C4-2B (cell line): ENCODE data around the gene TTI1.
"Not testable (repeated sequence)": the region's sequence is repeated elsewhere in the genome, so short reads cannot be mapped to it uniquely, and the experiment has no call there.

Experiments used
- H3K27ac ChIP-seq: fragments of 450-650 bp; 2 replicates; pipeline ENCODE4 v1.5.1; 2017
- ZFX ChIP-seq: fragments of 450-650 bp; IDR thresholded peaks from 2 replicates; pipeline ENCODE4 v1.6.1; 2017
- TF ChIP-seq, protein P1 (sequence below): fragments of 450-650 bp; conservative IDR thresholded peaks from 2 replicates; pipeline ENCODE4 v1.5.1; 2017; ENCODE audit warnings: mild to moderate bottlenecking

Gene TTI1

DNA sequence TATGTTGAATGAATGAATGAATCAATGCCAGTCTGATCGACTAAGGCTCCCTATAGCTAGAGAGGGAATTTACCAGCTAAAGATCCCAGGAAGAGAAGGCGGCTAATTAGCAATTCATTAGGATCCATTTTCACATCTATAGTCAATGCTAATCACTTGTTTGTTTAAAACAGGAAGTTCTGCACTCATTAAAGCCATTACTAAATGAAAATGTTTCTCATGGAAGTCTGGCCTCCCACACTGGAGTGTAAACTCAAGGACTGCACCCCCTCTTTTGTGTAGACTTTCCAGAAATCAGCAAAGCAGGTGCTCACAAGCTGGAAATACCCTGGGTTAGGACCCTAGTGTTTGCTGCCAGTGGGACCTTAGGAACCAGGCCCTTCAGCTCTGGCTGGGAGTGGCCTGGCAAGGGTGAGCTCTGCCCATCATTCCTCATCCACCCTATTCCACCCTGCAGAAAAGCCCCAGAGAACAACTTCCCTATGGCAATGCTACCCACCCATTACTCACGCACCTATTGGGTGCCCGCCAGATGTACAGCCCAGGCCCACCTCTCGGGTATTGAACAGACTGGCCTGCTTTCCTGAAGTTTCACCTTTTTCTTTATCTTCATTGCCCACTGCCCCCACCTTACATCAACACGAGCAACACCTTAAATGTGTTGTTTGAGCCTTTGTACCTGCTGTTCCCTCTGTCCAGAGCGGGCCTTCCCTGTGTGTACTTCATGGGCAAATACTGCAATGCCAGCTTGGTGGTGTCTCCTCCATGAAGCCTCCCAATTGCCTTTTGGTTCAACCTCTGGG is 60.8 kb downstream of the TTI1 start:
- TF ChIP-seq, protein P1, sequence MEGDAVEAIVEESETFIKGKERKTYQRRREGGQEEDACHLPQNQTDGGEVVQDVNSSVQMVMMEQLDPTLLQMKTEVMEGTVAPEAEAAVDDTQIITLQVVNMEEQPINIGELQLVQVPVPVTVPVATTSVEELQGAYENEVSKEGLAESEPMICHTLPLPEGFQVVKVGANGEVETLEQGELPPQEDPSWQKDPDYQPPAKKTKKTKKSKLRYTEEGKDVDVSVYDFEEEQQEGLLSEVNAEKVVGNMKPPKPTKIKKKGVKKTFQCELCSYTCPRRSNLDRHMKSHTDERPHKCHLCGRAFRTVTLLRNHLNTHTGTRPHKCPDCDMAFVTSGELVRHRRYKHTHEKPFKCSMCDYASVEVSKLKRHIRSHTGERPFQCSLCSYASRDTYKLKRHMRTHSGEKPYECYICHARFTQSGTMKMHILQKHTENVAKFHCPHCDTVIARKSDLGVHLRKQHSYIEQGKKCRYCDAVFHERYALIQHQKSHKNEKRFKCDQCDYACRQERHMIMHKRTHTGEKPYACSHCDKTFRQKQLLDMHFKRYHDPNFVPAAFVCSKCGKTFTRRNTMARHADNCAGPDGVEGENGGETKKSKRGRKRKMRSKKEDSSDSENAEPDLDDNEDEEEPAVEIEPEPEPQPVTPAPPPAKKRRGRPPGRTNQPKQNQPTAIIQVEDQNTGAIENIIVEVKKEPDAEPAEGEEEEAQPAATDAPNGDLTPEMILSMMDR: no peak
- no peak for TF ChIP-seq ZFX
- no peak overlapping the region for H3K27ac ChIP-seq

DNA sequence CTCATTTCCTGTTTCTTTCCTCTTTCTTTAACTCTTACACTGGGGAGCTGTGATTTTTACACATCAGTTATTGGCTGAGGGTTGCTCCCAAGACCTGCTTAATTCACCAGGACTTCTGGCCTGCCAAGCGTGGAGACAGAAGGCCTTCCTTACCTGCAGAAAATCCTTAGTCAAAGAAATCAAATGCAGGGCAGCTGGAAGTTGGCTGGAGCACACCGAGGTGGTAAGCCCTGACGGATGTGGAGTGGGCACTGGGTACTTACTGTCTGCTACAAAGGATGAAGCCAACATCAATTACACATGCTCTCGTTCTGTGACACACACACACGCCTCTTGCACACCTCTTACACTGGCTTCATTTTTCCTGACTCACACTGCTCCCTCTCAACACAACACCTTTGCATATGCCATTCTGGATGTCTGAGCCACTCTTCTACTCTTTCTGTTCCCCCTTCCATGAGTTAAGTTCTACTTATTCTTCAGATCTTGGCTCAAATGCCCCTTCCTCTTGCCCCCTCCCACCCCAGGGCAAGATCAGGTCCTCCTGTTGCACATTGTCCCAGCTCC is 61.6 kb downstream of the TTI1 start:
- H3K27ac ChIP-seq: no peak overlapping the region
- no peak for TF ChIP-seq ZFX
- TF ChIP-seq, protein P1: no peak

DNA sequence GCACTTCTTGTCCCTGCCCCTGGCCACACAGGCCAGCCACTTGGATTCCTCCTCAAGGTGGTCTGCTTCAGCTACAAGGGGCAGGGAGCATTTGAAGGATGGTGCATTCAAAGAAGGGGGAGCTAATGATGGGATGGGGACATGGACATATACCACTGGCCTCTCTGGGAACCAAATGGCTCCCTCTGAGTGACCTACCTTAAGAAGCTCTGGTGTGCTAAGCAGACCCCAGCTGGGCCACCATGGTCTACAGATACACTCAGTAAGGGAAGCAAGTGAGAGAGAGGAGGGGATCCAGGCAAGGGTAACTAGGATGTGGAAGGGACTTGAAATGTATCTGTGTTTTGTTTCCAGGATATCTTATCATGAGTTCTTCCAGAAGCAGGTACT is 62.4 kb downstream of the TTI1 start:
- H3K27ac ChIP-seq: no peak overlapping the region

DNA sequence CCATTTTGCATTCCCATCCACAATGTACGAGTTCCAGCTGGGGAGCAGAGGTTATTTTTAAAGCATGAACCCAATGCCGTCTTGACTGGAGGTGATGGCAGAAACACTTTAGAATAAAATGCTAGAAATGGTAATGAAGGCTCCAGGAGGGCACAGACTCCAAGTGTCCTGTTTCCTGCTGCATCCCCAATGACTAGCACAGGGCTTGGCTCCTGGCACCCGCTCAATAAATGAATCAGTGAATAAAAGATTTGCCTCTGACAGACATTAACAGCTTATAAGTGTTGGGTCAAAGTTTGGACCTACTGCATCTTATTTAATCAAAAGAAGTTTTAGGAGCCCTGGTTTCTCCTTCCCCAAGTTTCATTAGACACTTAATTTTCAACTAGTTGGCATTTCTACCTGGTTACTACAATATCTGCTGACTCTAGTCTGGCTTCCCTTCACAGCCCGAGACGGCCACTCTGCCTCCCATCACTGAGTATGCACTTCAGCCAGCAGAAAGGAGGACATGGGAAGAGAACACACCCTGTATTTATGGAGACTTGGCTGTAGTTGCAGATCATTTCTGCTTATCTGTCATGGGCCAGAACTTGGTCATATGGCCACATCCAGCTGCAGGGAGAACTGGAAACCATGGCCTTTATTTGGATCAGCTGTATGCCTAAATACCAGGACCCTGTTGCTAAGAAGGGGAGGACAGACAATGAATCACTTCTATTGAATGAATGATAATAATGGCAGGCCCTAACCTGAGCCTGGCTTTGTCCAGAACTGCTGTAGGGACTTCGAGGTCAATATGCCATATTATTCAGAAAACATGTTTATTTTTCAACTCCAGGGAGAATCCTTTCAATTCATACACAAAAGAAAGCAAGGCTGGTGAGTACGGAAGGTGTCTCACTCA is 63.1 kb downstream of the TTI1 start:
- H3K27ac ChIP-seq: no peak overlapping the region
- TF ChIP-seq, protein P1: no peak
- no peak for TF ChIP-seq ZFX

More for the DNA sequence above, 62.4 kb downstream of the TTI1 start:
- TF ChIP-seq, protein P1: no peak
- no peak for TF ChIP-seq ZFX

DNA sequence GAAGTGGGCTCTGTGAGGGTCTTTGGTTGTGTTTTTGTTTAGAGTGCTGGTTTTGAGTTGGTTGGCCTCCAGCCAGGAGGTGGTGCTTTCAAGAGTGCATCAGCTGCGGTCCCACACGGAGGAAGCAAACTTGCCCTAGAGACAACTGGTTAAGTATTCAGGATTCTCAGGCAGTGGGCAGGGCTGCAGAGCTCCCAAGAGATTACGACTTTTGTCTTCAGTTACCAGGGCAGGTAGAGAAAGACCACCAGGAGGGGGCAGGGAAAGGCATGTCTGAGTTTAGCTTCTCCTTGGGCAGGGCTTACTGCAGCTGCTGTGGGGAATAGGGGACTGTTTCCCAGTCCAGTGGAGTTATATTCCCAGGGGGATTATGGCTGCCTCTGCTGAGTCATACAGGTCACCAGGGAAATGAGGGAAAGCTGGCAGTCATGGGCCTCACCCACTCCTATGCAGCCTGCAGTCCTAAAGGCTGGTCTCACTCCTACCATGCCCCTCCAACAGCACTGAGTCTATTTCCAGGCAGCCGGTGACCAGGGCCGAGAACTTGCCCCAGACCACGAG is 64.3 kb downstream of the TTI1 start:
- H3K27ac ChIP-seq: no peak overlapping the region
- TF ChIP-seq ZFX: no peak
- TF ChIP-seq, protein P1: no peak

DNA sequence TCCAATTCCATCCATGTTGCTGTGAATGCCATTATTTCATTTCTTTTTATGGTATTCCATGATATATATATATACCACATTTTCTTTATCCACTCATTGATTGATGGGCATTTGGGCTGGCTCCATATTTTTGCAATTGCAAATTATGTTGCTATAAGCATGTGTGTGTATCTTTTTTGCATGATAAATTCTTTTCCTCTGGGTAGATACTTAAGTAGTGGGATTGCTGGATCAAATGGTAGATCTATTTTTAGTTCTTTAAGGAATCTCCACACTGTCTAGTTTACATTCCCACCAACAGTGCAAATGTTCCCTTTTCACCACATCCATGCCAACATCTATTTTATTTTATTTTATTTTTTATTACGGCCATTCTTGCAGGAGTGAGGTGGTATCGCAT is 69.8 kb downstream of the TTI1 start:
- H3K27ac ChIP-seq: not testable (repeated sequence)

DNA sequence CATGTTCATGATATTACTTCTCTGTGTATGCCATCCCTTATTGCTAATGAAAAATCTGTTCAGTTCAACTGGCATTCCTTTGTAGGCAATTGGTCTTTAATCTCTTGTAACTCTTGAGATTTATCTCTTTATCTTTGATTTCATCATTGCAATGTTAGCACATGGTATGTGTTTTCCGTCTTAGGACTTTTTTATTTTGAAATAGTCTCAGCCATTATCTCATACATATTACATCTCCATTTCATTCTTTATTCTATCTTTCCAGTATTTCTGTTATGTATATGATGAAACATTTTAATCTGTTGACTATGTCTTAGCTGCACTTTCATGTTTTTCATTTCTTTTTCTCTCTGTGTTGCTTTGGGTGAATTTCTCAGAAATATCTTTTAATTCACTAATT is 72.2 kb downstream of the TTI1 start:
- no peak overlapping the region for H3K27ac ChIP-seq
- no peak for TF ChIP-seq ZFX
- TF ChIP-seq, protein P1: no peak
